Measurements from ENCODE around the gene TMEM11. TPM values are rescaled to one million over a fixed set of nuclear protein-coding genes. Genes with fewer than 3 reads are reported as not detected.

The TMEM11 gene
- total RNA-seq, 3 donors from 2014 or later (not counting 1 experiment from before 2014, with no cell fraction given): 18.4 to 27.0 (median 18.6) TPM

- H3K4me1 Mint-ChIP-seq: peaks cover 12% of the 10 kb centered on the region in 2 donors
- Histone ChIP-seq H3K36me3 (ENCODE audit: control insufficient read depth, insufficient read depth, low read length) (no peaks in the 10 kb centered on the region), H3K27me3 (ENCODE audit: control insufficient read depth, insufficient read depth, low read length) (no peaks in the 10 kb centered on the region), H3K4me1 (ENCODE audit: control insufficient read depth, insufficient read depth, low read length) (no peaks in the 10 kb centered on the region), H3K4me3 (ENCODE audit: low read length) (no peak overlapping the region), H3K9me3 (ENCODE audit: control insufficient read depth, insufficient read depth, low read length) (no peaks in the 10 kb centered on the region), H3K27ac (ENCODE audit: low read length) (no peak overlapping the region)
- H3K4me3 Mint-ChIP-seq: no peak overlapping the region
- no peaks in the 10 kb centered on the region for H3K27me3 Mint-ChIP-seq (ENCODE audit: low read depth in 2 of 2)
- no peak for DNase-seq
- H3K9me3 Mint-ChIP-seq: peaks cover 0 to 11% of the 10 kb centered on the region in 2 donors
- no peak for ATAC-seq
- H3K36me3 Mint-ChIP-seq: peaks cover 12% of the 10 kb centered on the region
- no peak for TF ChIP-seq CTCF (IDR thresholded peaks at IDR 0.05)
- H3K27ac Mint-ChIP-seq: no peak overlapping the region
- 53% methylated on average over 1 of the region's 1 CpG for WGBS (ENCODE audit: insufficient coverage)
- intact Hi-C loops (cut with micrococcal nuclease): no loop called here
These were observed 56.2 kb downstream of the TMEM11 start for GRCh38 chr17:21157586-21158370.

GRCh38 chr17:21152731-21153130 is 61.2 kb downstream of the TMEM11 start:
- no peak overlapping the region for H3K27ac ChIP-seq (ENCODE audit: low read length)
- no peak overlapping the region for H3K4me3 Mint-ChIP-seq
- intact Hi-C loops (cut with micrococcal nuclease): no loop called here
- no peaks in the 10 kb centered on the region for H3K27me3 ChIP-seq (ENCODE audit: control insufficient read depth, insufficient read depth, low read length)
- peaks cover 13 to 22% of the 10 kb centered on the region in 2 donors for H3K4me1 Mint-ChIP-seq
- H3K36me3 Mint-ChIP-seq: peaks cover 28% of the 10 kb centered on the region
- H3K36me3 ChIP-seq (ENCODE audit: control insufficient read depth, insufficient read depth, low read length): no peaks in the 10 kb centered on the region
- ATAC-seq (no peak), DNase-seq (no peak)
- H3K9me3 ChIP-seq (ENCODE audit: control insufficient read depth, insufficient read depth, low read length): peaks cover 4% of the 10 kb centered on the region
- peaks cover 0 to 13% of the 10 kb centered on the region in 2 donors for H3K9me3 Mint-ChIP-seq
- no peaks in the 10 kb centered on the region for H3K4me1 ChIP-seq (ENCODE audit: control insufficient read depth, insufficient read depth, low read length)
- H3K27me3 Mint-ChIP-seq (ENCODE audit: low read depth in 2 of 2): no peaks in the 10 kb centered on the region
- 11% methylated on average over 1 of the region's 1 CpG for WGBS (ENCODE audit: insufficient coverage)
- no peak for TF ChIP-seq CTCF (IDR thresholded peaks at IDR 0.05)
- H3K4me3 ChIP-seq (ENCODE audit: low read length): no peak overlapping the region
- no peak overlapping the region for H3K27ac Mint-ChIP-seq

- no peak overlapping the region for H3K4me3 Mint-ChIP-seq
- Histone ChIP-seq H3K9me3 (ENCODE audit: control insufficient read depth, insufficient read depth, low read length) (peaks cover 4% of the 10 kb centered on the region), H3K27me3 (ENCODE audit: control insufficient read depth, insufficient read depth, low read length) (no peaks in the 10 kb centered on the region), H3K4me3 (ENCODE audit: low read length) (no peak overlapping the region), H3K36me3 (ENCODE audit: control insufficient read depth, insufficient read depth, low read length) (no peaks in the 10 kb centered on the region), H3K4me1 (ENCODE audit: control insufficient read depth, insufficient read depth, low read length) (no peaks in the 10 kb centered on the region), H3K27ac (ENCODE audit: low read length) (no peak overlapping the region)
- TF ChIP-seq CTCF (IDR thresholded peaks at IDR 0.05): no peak
- no peak overlapping the region for H3K27ac Mint-ChIP-seq
- H3K4me1 Mint-ChIP-seq: peaks cover 27 to 34% of the 10 kb centered on the region in 2 donors
- H3K36me3 Mint-ChIP-seq: peaks cover 16% of the 10 kb centered on the region
- intact Hi-C loops (cut with micrococcal nuclease): no loop called here
- no CpG with 5 or more reads among the region's 1 CpG for WGBS (ENCODE audit: insufficient coverage)
- DNase-seq (no peak), ATAC-seq (no peak)
- H3K27me3 Mint-ChIP-seq (ENCODE audit: low read depth in 2 of 2): no peaks in the 10 kb centered on the region
- peaks cover 0 to 3% of the 10 kb centered on the region in 2 donors for H3K9me3 Mint-ChIP-seq
These were observed 64.3 kb downstream of the TMEM11 start for GRCh38 chr17:21149621-21150020.

Other genes with a start within 250 kb of the TMEM11 start
- gene USP22, start 171.2 kb downstream of the TMEM11 start, total RNA-seq: 100 to 1,000 TPM; 121 to 155 (median 140) TPM
- 10 to 100 TPM; 10.3 to 13.4 (median 11.5) TPM for gene DHRS7B, start 87.2 kb downstream of the TMEM11 start, total RNA-seq
- gene NATD1, start 39.2 kb upstream of the TMEM11 start, total RNA-seq: 10 to 100 TPM; 10.9 to 16.3 (median 14.1) TPM
- 100 to 1,000 TPM; 139 to 165 (median 162) TPM for gene MAP2K3, start 70.5 kb upstream of the TMEM11 start, total RNA-seq
- under 1 TPM in 1 of 3 donors, not detected in 2; 0.14 TPM for gene KCNJ12, start 162.2 kb upstream of the TMEM11 start, total RNA-seq